DND-41 (cell line): ENCODE results near the gene RAD52.

ENCODE experiments used
- EZH2 ChIP-seq: IDR thresholded peaks from 3 replicates; pipeline ENCODE4 v1.6.1; 2012; ENCODE audit warnings: borderline replicate concordance, low read depth, mild to moderate bottlenecking, moderate library complexity, low read length, inconsistent platforms; ENCODE audit not compliant: severe bottlenecking
- TF ChIP-seq, protein P1 (sequence below): IDR thresholded peaks from 2 replicates; pipeline ENCODE4 v1.5.1; 2012; ENCODE audit warnings: borderline replicate concordance, low read length, moderate library complexity, mild to moderate bottlenecking; ENCODE audit not compliant: poor library complexity, severe bottlenecking; ENCODE audit errors: extremely low read depth

DNA sequence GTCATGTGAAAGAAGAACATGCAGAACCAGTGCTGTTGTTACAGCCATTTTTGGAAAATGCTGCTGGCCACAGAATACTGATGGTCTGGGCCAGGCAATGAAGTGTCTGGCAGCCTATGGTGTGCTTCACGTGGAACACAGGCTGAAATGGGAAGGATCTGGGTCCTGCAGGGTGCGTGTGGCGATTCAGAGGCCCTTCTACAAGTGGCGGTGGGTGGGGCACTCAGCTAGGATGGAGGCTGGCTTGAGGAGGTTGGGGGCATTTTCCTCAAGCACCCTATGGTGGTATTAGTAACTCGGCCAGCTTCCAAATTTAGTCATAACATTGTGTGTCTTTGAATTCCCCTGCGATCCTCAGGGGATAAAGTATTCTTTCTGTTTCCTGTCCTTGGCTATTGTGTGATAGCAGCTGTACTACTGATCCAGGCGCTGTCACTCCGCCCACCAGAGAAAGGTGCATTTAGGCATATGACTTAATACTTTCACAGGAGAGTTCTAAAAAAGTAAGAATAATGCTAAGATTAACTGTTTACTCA is 9.2 kb upstream of the RAD52 start:
- TF ChIP-seq, protein P1, sequence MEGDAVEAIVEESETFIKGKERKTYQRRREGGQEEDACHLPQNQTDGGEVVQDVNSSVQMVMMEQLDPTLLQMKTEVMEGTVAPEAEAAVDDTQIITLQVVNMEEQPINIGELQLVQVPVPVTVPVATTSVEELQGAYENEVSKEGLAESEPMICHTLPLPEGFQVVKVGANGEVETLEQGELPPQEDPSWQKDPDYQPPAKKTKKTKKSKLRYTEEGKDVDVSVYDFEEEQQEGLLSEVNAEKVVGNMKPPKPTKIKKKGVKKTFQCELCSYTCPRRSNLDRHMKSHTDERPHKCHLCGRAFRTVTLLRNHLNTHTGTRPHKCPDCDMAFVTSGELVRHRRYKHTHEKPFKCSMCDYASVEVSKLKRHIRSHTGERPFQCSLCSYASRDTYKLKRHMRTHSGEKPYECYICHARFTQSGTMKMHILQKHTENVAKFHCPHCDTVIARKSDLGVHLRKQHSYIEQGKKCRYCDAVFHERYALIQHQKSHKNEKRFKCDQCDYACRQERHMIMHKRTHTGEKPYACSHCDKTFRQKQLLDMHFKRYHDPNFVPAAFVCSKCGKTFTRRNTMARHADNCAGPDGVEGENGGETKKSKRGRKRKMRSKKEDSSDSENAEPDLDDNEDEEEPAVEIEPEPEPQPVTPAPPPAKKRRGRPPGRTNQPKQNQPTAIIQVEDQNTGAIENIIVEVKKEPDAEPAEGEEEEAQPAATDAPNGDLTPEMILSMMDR = no peak
- no peak for TF ChIP-seq EZH2
